Endothelial cell of umbilical vein (primary cell): ENCODE results near the gene TPCN2. TPM values are rescaled to one million over a fixed set of nuclear protein-coding genes. Genes with fewer than 3 reads are reported as not detected.

Source experiments
- BruUV-seq: library from RNA; stranded (reverse); fragments of 400-500 nt; replicated peaks from 2 replicates; lab custom pipeline; 2021; lab: Mats Ljungman, UMichigan
- CTCF ChIA-PET: fragments of 300-600, 350-600 bp; sonication (Branson Sonifier 250); formaldehyde crosslinking; loops from one replicate; lab custom pipeline; 2021; ENCODE audit warnings: antibody characterized with exemption, inconsistent platforms; lab: Charles Lee
- POLR2A ChIA-PET: fragments of 300-600, 350-600 bp; sonication (Branson Sonifier 250); formaldehyde crosslinking; loops from one replicate; lab custom pipeline; 2021; ENCODE audit warnings: antibody characterized with exemption, inconsistent platforms; lab: Charles Lee
- DNase-seq: peaks from one replicate; pipeline ENCODE4 v3.0.0-alpha.2; 2011; ENCODE audit warnings: low read depth, low spot score
- FAIRE-seq: peaks from 2 replicates; lab custom pipeline; 2011; peaks lifted over from hg19 to GRCh38; lab: Jason Lieb, UNC
- H2AFZ ChIP-seq: 2 replicates; pipeline ENCODE4 v1.6.0; 2012; ENCODE audit warnings: low read depth, low read length, control low read depth, inconsistent platforms
- H3K27ac ChIP-seq: 2 replicates; pipeline ENCODE4 v1.5.1; 2011; ENCODE audit warnings: low read depth, mild to moderate bottlenecking, control low read depth, low read length, moderate library complexity; ENCODE audit not compliant: insufficient read depth
- H3K27me3 ChIP-seq, 2 experiments: 2 replicates each; pipeline versions ENCODE4 v1.6.0 to v1.6.1; 2011; ENCODE audit warnings: low read length in 2 of 2, mixed read lengths in 1 of 2; ENCODE audit not compliant: control insufficient read depth in 2 of 2, insufficient read depth in 2 of 2
- H3K36me3 ChIP-seq, 2 experiments: 2 replicates in 1 of 2; 3 replicates in 1 of 2; pipeline ENCODE4 v1.5.1; 2011; ENCODE audit warnings: low read length in 2 of 2, mild to moderate bottlenecking in 1 of 2, moderate library complexity in 1 of 2; ENCODE audit not compliant: control insufficient read depth in 2 of 2, insufficient read depth in 2 of 2; ENCODE audit errors: extremely low read depth in 1 of 2
- H3K4me1 ChIP-seq: 3 replicates; pipeline ENCODE4 v1.5.1; 2011; ENCODE audit warnings: mild to moderate bottlenecking, low read length; ENCODE audit not compliant: control insufficient read depth, insufficient read depth; ENCODE audit errors: extremely low read depth
- H3K4me2 ChIP-seq: 2 replicates; pipeline ENCODE4 v1.6.1; 2011; ENCODE audit warnings: low read length, control low read depth, mixed read lengths; ENCODE audit not compliant: insufficient read depth
- H3K4me3 ChIP-seq, 3 experiments: fragments of 200-600 bp in 1 of 3; sonication (generic), shearing (Covaris generic) in 1 of 3; replicated peaks in 1 of 3; 2 replicates each; pipeline ENCODE4 v1.5.1; 2011 to 2016; ENCODE audit warnings: control low read depth in 3 of 3, low read length in 3 of 3, mild to moderate bottlenecking in 2 of 3, inconsistent platforms in 1 of 3, low read depth in 1 of 3, moderate library complexity in 1 of 3; ENCODE audit not compliant: insufficient read depth in 1 of 3
- H3K79me2 ChIP-seq: 2 replicates; pipeline ENCODE4 v1.6.0; 2012; ENCODE audit warnings: low read length, inconsistent platforms; ENCODE audit not compliant: control insufficient read depth, insufficient read depth
- H3K9ac ChIP-seq: replicated peaks from 2 replicates; pipeline ENCODE3; 2011; ENCODE audit warnings: low read length, control low read depth; ENCODE audit not compliant: insufficient read depth; ENCODE audit errors: extremely low read depth
- H3K9me1 ChIP-seq: replicated peaks from 3 replicates; pipeline ENCODE4 v1.6.0; 2011; ENCODE audit warnings: mild to moderate bottlenecking, low read length; ENCODE audit not compliant: control insufficient read depth, insufficient read depth; ENCODE audit errors: extremely low read depth
- H3K9me3 ChIP-seq: replicated peaks from 2 replicates; pipeline ENCODE4 v1.5.1; 2012; ENCODE audit warnings: low read length, inconsistent platforms; ENCODE audit not compliant: control insufficient read depth, insufficient read depth
- H4K20me1 ChIP-seq: replicated peaks from 2 replicates; pipeline ENCODE3; 2011; ENCODE audit warnings: mild to moderate bottlenecking, low read length; ENCODE audit not compliant: control insufficient read depth, insufficient read depth; ENCODE audit errors: extremely low read depth
- CTCF ChIP-seq, 2 donors: IDR thresholded peaks; 1 replicate in 1 of 2; 2 replicates in 1 of 2; pipeline ENCODE4 v1.5.1; 2011; ENCODE audit warnings: low read length in 2 of 2, mild to moderate bottlenecking in 2 of 2, moderate library complexity in 2 of 2, control low read depth in 1 of 2, inconsistent platforms in 1 of 2, low read depth in 1 of 2; ENCODE audit not compliant: insufficient read depth in 1 of 2; ENCODE audit errors: extremely low read depth in 1 of 2
- EZH2 ChIP-seq: IDR thresholded peaks from 2 replicates; pipeline ENCODE4 v1.6.1; 2012; ENCODE audit warnings: borderline replicate concordance, low read depth, mild to moderate bottlenecking, moderate library complexity, low read length, inconsistent platforms; ENCODE audit not compliant: severe bottlenecking
- FOS ChIP-seq: IDR thresholded peaks from 2 replicates; pipeline ENCODE4 v1.6.1; 2011; ENCODE audit warnings: mild to moderate bottlenecking, low read length, moderate library complexity, borderline replicate concordance; ENCODE audit not compliant: insufficient read depth
- GATA2 ChIP-seq: IDR thresholded peaks from 2 replicates; pipeline ENCODE4 v1.7.0; 2011; ENCODE audit warnings: low read depth, mild to moderate bottlenecking, moderate library complexity, mixed read lengths, low read length; ENCODE audit not compliant: insufficient read length, insufficient read depth
- JUN ChIP-seq: IDR thresholded peaks from 2 replicates; pipeline ENCODE4 v1.6.1; 2011; ENCODE audit warnings: borderline replicate concordance, low read depth; ENCODE audit not compliant: insufficient read length, insufficient read depth
- MAX ChIP-seq: IDR thresholded peaks from 2 replicates; pipeline ENCODE4 v1.6.1; 2011; ENCODE audit not compliant: insufficient read depth, insufficient read length
- MYC ChIP-seq: IDR thresholded peaks from one replicate; pipeline ENCODE4 v1.6.1; 2011; ENCODE audit warnings: mild to moderate bottlenecking, low read depth, low read length
- POLR2A ChIP-seq: IDR thresholded peaks from 2 replicates; pipeline ENCODE4 v1.6.1; 2012; ENCODE audit warnings: low read depth, mild to moderate bottlenecking, control low read depth, low read length
- POLR2AphosphoS5 ChIP-seq: IDR thresholded peaks from 2 replicates; pipeline ENCODE4 v1.6.1; 2012; ENCODE audit warnings: low read depth, mild to moderate bottlenecking, control low read depth, low read length, moderate library complexity; ENCODE audit not compliant: insufficient read depth
- dilution Hi-C: fragments of 300-500 bp; cut with MboI; formaldehyde crosslinking; loops from one replicate; pipeline ENCODE4 v1.15.0; 2019; ENCODE audit warnings: low sequenced_read_pairs; ENCODE audit not compliant: extremely low pct_ligation_motif_present
- intact Hi-C: fragments of 100-400 bp; cut with micrococcal nuclease; formaldehyde crosslinking; loops from one replicate; pipeline ENCODE4 v1.10.0; 2022
- polyA plus RNA-seq, 4 experiments: library from polyadenylated mRNA; depleted of rRNA in 3 of 4; stranded (reverse) in 3 of 4; unstranded in 1 of 4; fragments of >200 nt; gene quantifications; 2 replicates each; pipeline versions ENCODE4 v1.2.1 to v1.2.3, GENCODE V29; 2011 to 2012; ENCODE audit warnings: missing spikeins in 1 of 4
- total RNA-seq: library from RNA; stranded (reverse); gene quantifications from 2 replicates; pipeline ENCODE4 v1.2.3, GENCODE V29; 2021

Gene TPCN2
- total and polyA plus RNA-seq, 2 donors (not counting 3 experiments of a cell fraction or from before 2014, with no cell fraction given): 10.3 to 13.4 TPM

- no peaks in the 10 kb centered on the region for H3K36me3 ChIP-seq
- peaks cover 2 to 4% of the 10 kb centered on the region in 2 experiments for H3K27me3 ChIP-seq
- no peak overlapping the region for H3K9ac ChIP-seq
- dilution Hi-C loops: no loop called here
- TF ChIP-seq POLR2A (no peak), FOS (no peak), GATA2 (no peak), POLR2AphosphoS5 (no peak), EZH2 (no peak), MYC (no peak), JUN (no peak), CTCF (IDR thresholded peaks at IDR 0.05; ENCODE audit: extremely low read depth in 1 of 2, insufficient read depth in 1 of 2, low read depth in 1 of 2, low read length in 2 of 2) (no peak), MAX (no peak)
- ChIA-PET POLR2A (no interaction called here), CTCF (no interaction called here)
- H3K4me3 ChIP-seq: no peak overlapping the region
- no peaks in the 10 kb centered on the region for H3K9me3 ChIP-seq
- H4K20me1 ChIP-seq: no peaks in the 10 kb centered on the region
- H3K27ac ChIP-seq: no peak overlapping the region
- DNase-seq: no peak
- no peak overlapping the region for H2AFZ ChIP-seq
- BruUV-seq: no TSS peak
- H3K79me2 ChIP-seq: no peaks in the 10 kb centered on the region
- H3K4me1 ChIP-seq: peaks cover 7% of the 10 kb centered on the region
- no peak for FAIRE-seq
- no peaks in the 10 kb centered on the region for H3K9me1 ChIP-seq
- intact Hi-C loops: no loop called here
- no peak overlapping the region for H3K4me2 ChIP-seq
Measured at GRCh38 chr11:69164824-69165223, 116.1 kb downstream of the TPCN2 start.
